Osteoblast (primary cell): Measurements from ENCODE around the gene SLC22A31. TPM values are rescaled to one million over a fixed set of nuclear protein-coding genes. Genes with fewer than 3 reads are reported as not detected.
A peak's percentile ranks its signal among the peaks of the same experiment; 100 is the strongest.
"Not testable (repeated sequence)": the region's sequence is repeated elsewhere in the genome, so short reads cannot be mapped to it uniquely, and the experiment has no call there.

Experiments used
- DNase-seq: peaks from one replicate; pipeline ENCODE4 v3.0.0; 2011; ENCODE audit warnings: low spot score, mixed read lengths; ENCODE audit not compliant: insufficient read length; ENCODE audit errors: missing footprints
- H2AFZ ChIP-seq: 2 replicates; pipeline ENCODE4 v1.6.0; 2011; ENCODE audit warnings: mild to moderate bottlenecking, low read length
- H3K27ac ChIP-seq: 2 replicates; pipeline ENCODE4 v1.5.1; 2011; ENCODE audit warnings: mild to moderate bottlenecking, low read depth, low read length, moderate library complexity
- H3K27me3 ChIP-seq: 2 replicates; pipeline ENCODE4 v1.6.0; 2012; ENCODE audit warnings: mild to moderate bottlenecking, control low read depth, inconsistent platforms, low read length, moderate library complexity; ENCODE audit not compliant: insufficient read depth
- H3K36me3 ChIP-seq: 2 replicates; pipeline ENCODE4 v1.5.1; 2011; ENCODE audit warnings: mild to moderate bottlenecking, low read length, control low read depth, moderate library complexity; ENCODE audit not compliant: insufficient read depth
- H3K4me1 ChIP-seq: 2 replicates; pipeline ENCODE4 v1.5.1; 2011; ENCODE audit warnings: mild to moderate bottlenecking, low read length, control low read depth, moderate library complexity; ENCODE audit not compliant: insufficient read depth
- H3K4me2 ChIP-seq: 2 replicates; pipeline ENCODE4 v1.6.0; 2011; ENCODE audit warnings: mild to moderate bottlenecking, low read length; ENCODE audit not compliant: insufficient read depth
- H3K4me3 ChIP-seq: fragments of 200-600 bp; sonication (generic); 3 replicates; pipeline ENCODE4 v1.5.1; 2012; ENCODE audit warnings: mild to moderate bottlenecking, low read length, inconsistent platforms; ENCODE audit not compliant: insufficient read depth
- H3K79me2 ChIP-seq: 2 replicates; pipeline ENCODE4 v1.6.0; 2012; ENCODE audit warnings: mild to moderate bottlenecking, low read length, control low read depth, inconsistent platforms; ENCODE audit not compliant: insufficient read depth
- H3K9me3 ChIP-seq: 2 replicates; pipeline ENCODE4 v1.5.1; 2011; ENCODE audit warnings: low read depth, low read length, control low read depth
- H4K20me1 ChIP-seq: 2 replicates; pipeline ENCODE4 v1.6.0; 2012; ENCODE audit warnings: mild to moderate bottlenecking, low read length, control low read depth; ENCODE audit not compliant: insufficient read depth
- CTCF ChIP-seq: IDR thresholded peaks from 2 replicates; pipeline ENCODE4 v1.5.1; 2011; ENCODE audit warnings: mild to moderate bottlenecking, low read depth, low read length, moderate library complexity; ENCODE audit errors: extremely low read depth
- total RNA-seq: library from RNA; depleted of rRNA; stranded (reverse); fragments of >200 nt; gene quantifications from 2 replicates; pipeline ENCODE4 v1.2.3, GENCODE V29; 2012

SLC22A31 gene
- total RNA-seq, 1 donor = not detected

GRCh38 chr16:89190150-89190958 lies 10.0 kb downstream of the SLC22A31 start:
- Histone ChIP-seq H3K4me2 (no peak overlapping the region), H4K20me1 (no peaks in the 10 kb centered on the region), H3K4me1 (peaks cover 2% of the 10 kb centered on the region), H3K27me3 (no peaks in the 10 kb centered on the region), H3K9me3 (no peaks in the 10 kb centered on the region), H3K27ac (no peak overlapping the region), H2AFZ (no peak overlapping the region), H3K79me2 (no peaks in the 10 kb centered on the region), H3K36me3 (no peaks in the 10 kb centered on the region), H3K4me3 (no peak overlapping the region)
- peak; percentile 69 for DNase-seq
- no peak for TF ChIP-seq CTCF

- no peaks in the 10 kb centered on the region for H4K20me1 ChIP-seq
- DNase-seq = peak; percentile 58
- H3K4me2 ChIP-seq = no peak overlapping the region
- peaks cover 2% of the 10 kb centered on the region for H3K4me1 ChIP-seq
- no peaks in the 10 kb centered on the region for H3K36me3 ChIP-seq
- H2AFZ ChIP-seq = no peak overlapping the region
- H3K9me3 ChIP-seq = no peaks in the 10 kb centered on the region
- no peak overlapping the region for H3K4me3 ChIP-seq
- no peaks in the 10 kb centered on the region for H3K79me2 ChIP-seq
- H3K27ac ChIP-seq = no peak overlapping the region
- TF ChIP-seq CTCF = no peak
- H3K27me3 ChIP-seq = no peaks in the 10 kb centered on the region
Measured at GRCh38 chr16:89189358-89190025, 10.8 kb downstream of the SLC22A31 start.

GRCh38 chr16:89188471-89189357 lies 11.6 kb downstream of the SLC22A31 start:
- not testable (repeated sequence) for H2AFZ ChIP-seq
- peak; percentile 26 for DNase-seq

GRCh38 chr16:89187770-89188392 lies 12.5 kb downstream of the SLC22A31 start:
- DNase-seq = peak; percentile 52
- Histone ChIP-seq H3K27ac (no peak overlapping the region), H3K27me3 (no peaks in the 10 kb centered on the region), H3K4me1 (peaks cover 2% of the 10 kb centered on the region), H3K4me3 (no peak overlapping the region), H3K4me2 (no peak overlapping the region), H2AFZ (no peak overlapping the region), H4K20me1 (no peaks in the 10 kb centered on the region), H3K36me3 (no peaks in the 10 kb centered on the region), H3K9me3 (no peaks in the 10 kb centered on the region), H3K79me2 (no peaks in the 10 kb centered on the region)
- TF ChIP-seq CTCF = no peak

More at GRCh38 chr16:89188471-89189357, 11.6 kb downstream of the SLC22A31 start:
- H3K4me3 ChIP-seq, H3K4me1 ChIP-seq, H3K27me3 ChIP-seq, H3K79me2 ChIP-seq, H4K20me1 ChIP-seq, H3K4me2 ChIP-seq, H3K9me3 ChIP-seq, H3K36me3 ChIP-seq, H3K27ac ChIP-seq: not testable (repeated sequence)
